Esophagus muscularis mucosa (tissue), 3 donors: ENCODE results near the gene DMRTC1B.
"Not testable (repeated sequence)": the region's sequence is repeated elsewhere in the genome, so short reads cannot be mapped to it uniquely, and the experiment has no call there.

Experiments
- POLR2A ChIP-seq: fragments of 450-650 bp; IDR thresholded peaks from one replicate; pipeline ENCODE4 v1.6.1; 2017; ENCODE audit warnings: antibody characterized with exemption, moderate library complexity, mild to moderate bottlenecking, low read depth
- TF ChIP-seq, protein P1 (sequence below), 3 experiments: fragments of 200-600 bp in 2 of 3; fragments of 450-650 bp in 1 of 3; sonication (generic) in 2 of 3; IDR thresholded peaks; one replicate each; pipeline ENCODE4 v1.5.1; 2017 to 2019; ENCODE audit warnings: antibody characterized with exemption in 3 of 3, mild to moderate bottlenecking in 2 of 3, moderate library complexity in 1 of 3

DNA sequence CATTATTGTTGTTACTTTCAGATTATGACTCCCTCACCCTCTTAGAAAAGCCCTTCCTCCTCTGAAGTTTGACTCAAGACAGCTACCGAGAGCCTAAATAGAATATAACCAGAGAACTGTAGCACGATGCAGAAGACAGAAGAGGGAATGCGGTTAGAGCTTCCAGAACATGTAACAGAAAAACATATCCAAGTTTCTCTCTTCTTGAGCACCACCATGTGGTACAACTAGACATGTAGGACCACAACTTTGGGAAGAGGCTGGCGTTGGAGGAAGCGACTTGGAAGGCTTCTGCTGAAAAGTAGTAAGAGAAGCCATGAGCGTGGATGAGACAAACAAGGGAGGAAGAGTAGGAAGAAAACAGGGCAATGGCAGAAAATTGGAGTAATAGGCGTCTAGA lies 31.1 kb upstream of the DMRTC1B start:
- TF ChIP-seq, protein P1, sequence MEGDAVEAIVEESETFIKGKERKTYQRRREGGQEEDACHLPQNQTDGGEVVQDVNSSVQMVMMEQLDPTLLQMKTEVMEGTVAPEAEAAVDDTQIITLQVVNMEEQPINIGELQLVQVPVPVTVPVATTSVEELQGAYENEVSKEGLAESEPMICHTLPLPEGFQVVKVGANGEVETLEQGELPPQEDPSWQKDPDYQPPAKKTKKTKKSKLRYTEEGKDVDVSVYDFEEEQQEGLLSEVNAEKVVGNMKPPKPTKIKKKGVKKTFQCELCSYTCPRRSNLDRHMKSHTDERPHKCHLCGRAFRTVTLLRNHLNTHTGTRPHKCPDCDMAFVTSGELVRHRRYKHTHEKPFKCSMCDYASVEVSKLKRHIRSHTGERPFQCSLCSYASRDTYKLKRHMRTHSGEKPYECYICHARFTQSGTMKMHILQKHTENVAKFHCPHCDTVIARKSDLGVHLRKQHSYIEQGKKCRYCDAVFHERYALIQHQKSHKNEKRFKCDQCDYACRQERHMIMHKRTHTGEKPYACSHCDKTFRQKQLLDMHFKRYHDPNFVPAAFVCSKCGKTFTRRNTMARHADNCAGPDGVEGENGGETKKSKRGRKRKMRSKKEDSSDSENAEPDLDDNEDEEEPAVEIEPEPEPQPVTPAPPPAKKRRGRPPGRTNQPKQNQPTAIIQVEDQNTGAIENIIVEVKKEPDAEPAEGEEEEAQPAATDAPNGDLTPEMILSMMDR (IDR thresholded peaks at IDR 0.05): not testable (repeated sequence)
- not testable (repeated sequence) for TF ChIP-seq POLR2A
